Measurements from ENCODE around the gene UBAC1.

DNA sequence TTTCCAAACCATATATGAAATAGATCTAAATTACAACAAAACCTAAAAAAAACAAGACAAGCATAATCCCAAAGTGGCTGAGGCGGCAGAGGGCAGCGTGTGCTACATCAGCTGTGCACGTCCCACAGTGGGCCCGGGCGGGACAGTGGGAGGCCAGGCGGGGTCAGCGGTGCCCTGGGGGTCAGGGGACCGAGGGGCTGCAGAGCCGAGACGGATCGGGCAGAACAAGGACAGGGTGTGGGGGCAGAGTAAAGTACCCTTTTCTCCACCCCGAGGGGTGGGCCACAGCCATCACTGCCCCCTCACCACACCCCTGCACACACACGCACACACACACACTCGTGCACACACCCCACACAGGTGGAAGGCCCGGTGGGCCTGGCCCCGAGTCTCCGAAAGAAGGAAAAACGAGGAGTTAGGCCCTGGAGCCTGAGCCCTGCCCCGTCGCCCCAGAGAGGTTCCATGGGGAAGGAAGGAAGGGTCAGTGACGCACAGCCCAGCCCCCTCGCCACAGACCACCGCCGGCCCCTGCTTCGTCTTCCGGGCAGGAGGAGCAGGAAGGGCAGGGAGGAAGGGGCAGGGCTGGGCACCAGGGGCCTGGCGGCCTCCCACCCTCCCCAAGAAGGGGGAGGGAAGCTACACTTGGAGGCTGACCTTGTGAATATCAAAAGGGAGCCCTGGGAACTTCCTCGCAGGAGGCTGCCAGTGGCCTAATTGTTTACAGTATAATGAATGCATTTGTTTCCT, 49.6 kb upstream of the UBAC1 start:
- TF ChIP-seq CTCF (conservative IDR thresholded peaks at IDR 0.05; ENCODE audit: low read length) (no peak), EZH2phosphoT487 (IDR thresholded peaks at IDR 0.05; ENCODE audit: borderline replicate concordance) (no peak)

All from Loucy (cell line).